Panc1 (cell line): ENCODE results near the gene SNTG2. TPM values are rescaled to one million over a fixed set of nuclear protein-coding genes. Genes with fewer than 3 reads are reported as not detected.

Source experiments
- ATAC-seq: fragments of 200-7000 bp; cut with Tn5 transposase; 2 replicates; pipeline ENCODE4 v1.9.1; 2020; ENCODE audit warnings: mild to moderate bottlenecking, moderate library complexity
- BruUV-seq: library from RNA; stranded (reverse); fragments of 400-500 nt; replicated peaks from 2 replicates; lab custom pipeline; 2021; lab: Mats Ljungman, UMichigan
- CTCF ChIA-PET: fragments of 300-600 bp; sonication (Branson Sonifier 250); formaldehyde crosslinking; loops from one replicate; lab custom pipeline; 2022; ENCODE audit warnings: antibody characterized with exemption; lab: Charles Lee
- POLR2A ChIA-PET: fragments of 300-600 bp; sonication (Branson Sonifier 250); formaldehyde crosslinking; loops from one replicate; lab custom pipeline; 2022; ENCODE audit warnings: antibody characterized with exemption; lab: Charles Lee
- DNase-seq: peaks from one replicate; pipeline ENCODE4 v3.0.0-alpha.2; 2010; ENCODE audit warnings: low read depth, low spot score
- H3K27ac ChIP-seq: 2 replicates; pipeline ENCODE4 v1.5.1; 2011; ENCODE audit warnings: mild to moderate bottlenecking, low read length, inconsistent platforms
- H3K27me3 ChIP-seq: fragments of 200-500 bp; sonication (Bioruptor generic); 2 replicates; pipeline ENCODE4 v1.6.0; 2014; ENCODE audit warnings: low read length, inconsistent platforms; ENCODE audit not compliant: control insufficient read depth, insufficient read depth
- H3K36me3 ChIP-seq: fragments of 200-500 bp; sonication (Bioruptor generic); 2 replicates; pipeline ENCODE4 v1.5.1; 2014; ENCODE audit warnings: inconsistent platforms, mild to moderate bottlenecking, low read length, moderate library complexity; ENCODE audit not compliant: control insufficient read depth, insufficient read depth
- H3K4me1 ChIP-seq: 2 replicates; pipeline ENCODE4 v1.5.1; 2011; ENCODE audit warnings: inconsistent platforms, mild to moderate bottlenecking, low read length, moderate library complexity; ENCODE audit not compliant: control insufficient read depth, insufficient read depth
- H3K4me3 ChIP-seq, 2 experiments: 2 replicates each; pipeline ENCODE4 v1.5.1; 2011 to 2012; ENCODE audit warnings: low read depth in 2 of 2, low read length in 2 of 2, mild to moderate bottlenecking in 2 of 2, inconsistent platforms in 1 of 2, moderate library complexity in 1 of 2
- H3K9me3 ChIP-seq: fragments of 200-500 bp; sonication (Bioruptor generic); 2 replicates; pipeline ENCODE4 v1.5.1; 2014; ENCODE audit warnings: low read depth, mild to moderate bottlenecking, inconsistent platforms, low read length, moderate library complexity; ENCODE audit not compliant: control insufficient read depth, insufficient read depth
- POLR2AphosphoS5 ChIP-seq: IDR thresholded peaks from 2 replicates; pipeline ENCODE4 v1.6.1; 2012; ENCODE audit warnings: mild to moderate bottlenecking, low read depth, low read length, moderate library complexity
- SIN3A ChIP-seq: IDR thresholded peaks from 2 replicates; pipeline ENCODE4 v1.6.1; 2012; ENCODE audit warnings: low read depth, mild to moderate bottlenecking, low read length, moderate library complexity, borderline replicate concordance; ENCODE audit not compliant: insufficient read depth
- TCF7L2 ChIP-seq: IDR thresholded peaks from 2 replicates; pipeline ENCODE4 v1.6.1; 2011; ENCODE audit warnings: mild to moderate bottlenecking, low read depth, low read length, inconsistent platforms
- in situ Hi-C: cut with HindIII; loops from 2 replicates; pipeline ENCODE4 v1.10.0; 2016; ENCODE audit warnings: low sequenced_read_pairs, low pct_unique_long_range_greater_than_20kb
- intact Hi-C: fragments of 100-400 bp; cut with micrococcal nuclease; formaldehyde crosslinking; loops from one replicate; pipeline ENCODE4 v1.10.0; 2022; ENCODE audit not compliant: unreplicated experiment
- total RNA-seq: library from RNA; stranded (reverse); gene quantifications from one replicate; pipeline ENCODE4 v1.2.1, GENCODE V29; 2021; ENCODE audit not compliant: unreplicated experiment
- TF ChIP-seq, protein P1 (sequence below): fragments of 450-650 bp; IDR thresholded peaks from 2 replicates; pipeline ENCODE4 v1.5.1; 2017; ENCODE audit warnings: mild to moderate bottlenecking
- TF ChIP-seq, protein P2 (sequence below), 2 experiments: IDR thresholded peaks; 2 replicates each; pipeline ENCODE4 v1.6.1; 2011 to 2012; ENCODE audit warnings: low read depth in 2 of 2, control low read depth in 1 of 2, low read length in 1 of 2, mild to moderate bottlenecking in 1 of 2, moderate library complexity in 1 of 2; ENCODE audit not compliant: insufficient read depth in 1 of 2

SNTG2 gene
- total RNA-seq, 1 experiment from 2014 or later, result not detected

DNA sequence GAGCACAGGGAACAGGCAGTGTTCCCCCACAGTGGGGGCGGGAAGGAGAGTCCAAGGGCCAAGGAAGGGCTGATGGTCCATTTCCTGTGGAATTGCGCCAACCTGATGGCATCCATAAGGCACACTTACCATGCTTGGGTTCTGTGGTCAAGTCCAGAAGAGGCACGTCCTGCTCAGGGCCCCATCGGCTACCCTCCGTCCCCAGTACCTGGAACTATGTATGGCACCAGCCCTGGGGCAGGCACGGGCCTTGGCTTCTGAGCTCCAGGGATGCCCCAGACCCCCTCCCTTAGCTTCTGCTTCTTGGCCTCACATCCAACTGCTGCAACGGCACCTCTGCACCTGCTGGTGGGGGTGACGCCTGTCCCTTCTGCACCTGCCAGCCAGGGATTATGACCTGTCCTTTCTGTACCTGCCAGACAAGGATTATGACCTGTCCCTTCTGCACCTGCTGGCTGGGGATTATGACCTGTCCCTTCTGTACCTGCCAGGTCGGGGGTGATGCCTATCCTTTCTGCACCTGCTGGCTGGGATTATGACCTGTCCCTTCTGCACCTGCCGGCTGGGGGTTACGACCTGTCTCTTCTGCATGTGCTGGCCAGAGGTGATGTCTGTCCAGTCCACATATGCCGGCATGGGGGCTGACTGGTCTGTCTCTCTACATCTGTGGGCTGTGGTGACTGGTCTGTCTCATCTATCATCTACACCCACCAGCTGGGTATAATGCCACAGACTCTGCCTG is 45.4 kb upstream of the SNTG2 start:
- no peaks in the 10 kb centered on the region for H3K9me3 ChIP-seq
- no peak overlapping the region for H3K27ac ChIP-seq
- intact Hi-C loops, result no loop called here
- POLR2A ChIA-PET, result no interaction called here
- no peak overlapping the region for H3K4me3 ChIP-seq
- H3K27me3 ChIP-seq, result no peaks in the 10 kb centered on the region
- CTCF ChIA-PET, result no interaction called here
- ATAC-seq, result no peak
- TF ChIP-seq, protein P1, sequence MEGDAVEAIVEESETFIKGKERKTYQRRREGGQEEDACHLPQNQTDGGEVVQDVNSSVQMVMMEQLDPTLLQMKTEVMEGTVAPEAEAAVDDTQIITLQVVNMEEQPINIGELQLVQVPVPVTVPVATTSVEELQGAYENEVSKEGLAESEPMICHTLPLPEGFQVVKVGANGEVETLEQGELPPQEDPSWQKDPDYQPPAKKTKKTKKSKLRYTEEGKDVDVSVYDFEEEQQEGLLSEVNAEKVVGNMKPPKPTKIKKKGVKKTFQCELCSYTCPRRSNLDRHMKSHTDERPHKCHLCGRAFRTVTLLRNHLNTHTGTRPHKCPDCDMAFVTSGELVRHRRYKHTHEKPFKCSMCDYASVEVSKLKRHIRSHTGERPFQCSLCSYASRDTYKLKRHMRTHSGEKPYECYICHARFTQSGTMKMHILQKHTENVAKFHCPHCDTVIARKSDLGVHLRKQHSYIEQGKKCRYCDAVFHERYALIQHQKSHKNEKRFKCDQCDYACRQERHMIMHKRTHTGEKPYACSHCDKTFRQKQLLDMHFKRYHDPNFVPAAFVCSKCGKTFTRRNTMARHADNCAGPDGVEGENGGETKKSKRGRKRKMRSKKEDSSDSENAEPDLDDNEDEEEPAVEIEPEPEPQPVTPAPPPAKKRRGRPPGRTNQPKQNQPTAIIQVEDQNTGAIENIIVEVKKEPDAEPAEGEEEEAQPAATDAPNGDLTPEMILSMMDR, result no peak
- no peak for TF ChIP-seq TCF7L2
- TF ChIP-seq SIN3A, result no peak
- no peak for TF ChIP-seq POLR2AphosphoS5
- TF ChIP-seq, protein P2, sequence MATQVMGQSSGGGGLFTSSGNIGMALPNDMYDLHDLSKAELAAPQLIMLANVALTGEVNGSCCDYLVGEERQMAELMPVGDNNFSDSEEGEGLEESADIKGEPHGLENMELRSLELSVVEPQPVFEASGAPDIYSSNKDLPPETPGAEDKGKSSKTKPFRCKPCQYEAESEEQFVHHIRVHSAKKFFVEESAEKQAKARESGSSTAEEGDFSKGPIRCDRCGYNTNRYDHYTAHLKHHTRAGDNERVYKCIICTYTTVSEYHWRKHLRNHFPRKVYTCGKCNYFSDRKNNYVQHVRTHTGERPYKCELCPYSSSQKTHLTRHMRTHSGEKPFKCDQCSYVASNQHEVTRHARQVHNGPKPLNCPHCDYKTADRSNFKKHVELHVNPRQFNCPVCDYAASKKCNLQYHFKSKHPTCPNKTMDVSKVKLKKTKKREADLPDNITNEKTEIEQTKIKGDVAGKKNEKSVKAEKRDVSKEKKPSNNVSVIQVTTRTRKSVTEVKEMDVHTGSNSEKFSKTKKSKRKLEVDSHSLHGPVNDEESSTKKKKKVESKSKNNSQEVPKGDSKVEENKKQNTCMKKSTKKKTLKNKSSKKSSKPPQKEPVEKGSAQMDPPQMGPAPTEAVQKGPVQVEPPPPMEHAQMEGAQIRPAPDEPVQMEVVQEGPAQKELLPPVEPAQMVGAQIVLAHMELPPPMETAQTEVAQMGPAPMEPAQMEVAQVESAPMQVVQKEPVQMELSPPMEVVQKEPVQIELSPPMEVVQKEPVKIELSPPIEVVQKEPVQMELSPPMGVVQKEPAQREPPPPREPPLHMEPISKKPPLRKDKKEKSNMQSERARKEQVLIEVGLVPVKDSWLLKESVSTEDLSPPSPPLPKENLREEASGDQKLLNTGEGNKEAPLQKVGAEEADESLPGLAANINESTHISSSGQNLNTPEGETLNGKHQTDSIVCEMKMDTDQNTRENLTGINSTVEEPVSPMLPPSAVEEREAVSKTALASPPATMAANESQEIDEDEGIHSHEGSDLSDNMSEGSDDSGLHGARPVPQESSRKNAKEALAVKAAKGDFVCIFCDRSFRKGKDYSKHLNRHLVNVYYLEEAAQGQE (IDR thresholded peaks at IDR 0.05; ENCODE audit: insufficient read depth in 1 of 2, low read depth in 2 of 2, low read length in 1 of 2), result no peak
- no peak for DNase-seq
- no peaks in the 10 kb centered on the region for H3K36me3 ChIP-seq
- in situ Hi-C loops, result no loop called here
- BruUV-seq, result no TSS peak
- H3K4me1 ChIP-seq, result no peaks in the 10 kb centered on the region

DNA sequence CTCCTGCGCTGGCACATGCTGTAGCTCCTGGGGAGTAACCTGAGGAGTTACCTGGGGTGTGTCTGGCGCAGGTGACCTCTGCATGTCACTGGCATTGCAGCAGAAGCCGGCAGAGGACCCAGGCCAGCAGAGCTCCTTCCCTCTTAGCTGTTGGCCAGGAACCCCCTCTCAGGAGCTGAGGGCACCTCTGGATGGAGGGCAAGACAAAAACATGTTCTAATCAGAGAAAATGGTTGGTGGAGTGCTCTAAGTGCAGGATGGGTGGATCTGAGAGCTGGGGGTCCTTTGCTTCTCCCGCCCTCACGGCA is 44.9 kb upstream of the SNTG2 start:
- Histone ChIP-seq H3K27ac (no peak overlapping the region), H3K4me3 (no peak overlapping the region), H3K4me1 (no peaks in the 10 kb centered on the region), H3K9me3 (no peaks in the 10 kb centered on the region), H3K27me3 (no peaks in the 10 kb centered on the region), H3K36me3 (no peaks in the 10 kb centered on the region)
- no peak for DNase-seq
- no peak for ATAC-seq
- TF ChIP-seq, protein P2 (IDR thresholded peaks at IDR 0.05; ENCODE audit: insufficient read depth in 1 of 2, low read depth in 2 of 2, low read length in 1 of 2), result no peak
- TF ChIP-seq, protein P1, result no peak
- TF ChIP-seq SIN3A (no peak), TCF7L2 (no peak), POLR2AphosphoS5 (no peak)
- in situ Hi-C loops (no loop called here), intact Hi-C loops (no loop called here)
- CTCF ChIA-PET, result no interaction called here
- no TSS peak for BruUV-seq
- POLR2A ChIA-PET, result no interaction called here
